Measurements from ENCODE around the gene ARHGAP10. TPM values are rescaled to one million over a fixed set of nuclear protein-coding genes. Genes with fewer than 3 reads are reported as not detected.
A peak's percentile ranks its signal among the peaks of the same experiment; 100 is the strongest.

The ARHGAP10 gene
- polyA plus RNA-seq, 1 donor from 2014 or later, result 0.20 TPM

- Mint-ChIP-seq H3K4me3 (no peak overlapping the region), H3K4me1 (peaks cover 0 to 2% (median 0%) of the 10 kb centered on the region in 3 donors), H3K36me3 (no peaks in the 10 kb centered on the region), H3K27me3 (peaks cover 2% of the 10 kb centered on the region), H3K27ac (no peak overlapping the region), H3K9me3 (no peaks in the 10 kb centered on the region)
Measured at GRCh38 chr4:147923854-147924253, 192.0 kb downstream of the ARHGAP10 start.

GRCh38 chr4:147924604-147925412 lies 192.9 kb downstream of the ARHGAP10 start:
- no peaks in the 10 kb centered on the region for H3K36me3 Mint-ChIP-seq
- no peaks in the 10 kb centered on the region for H3K9me3 Mint-ChIP-seq
- no peak overlapping the region for H3K4me3 Mint-ChIP-seq
- peaks cover 2% of the 10 kb centered on the region for H3K27me3 Mint-ChIP-seq
- H3K4me1 Mint-ChIP-seq, result peaks cover 0 to 2% (median 0%) of the 10 kb centered on the region in 3 donors
- no peak overlapping the region for H3K27ac Mint-ChIP-seq

- Mint-ChIP-seq H3K27ac (no peak overlapping the region), H3K4me3 (no peak overlapping the region), H3K4me1 (peaks cover 0 to 2% (median 0%) of the 10 kb centered on the region in 3 donors), H3K36me3 (no peaks in the 10 kb centered on the region), H3K9me3 (peaks cover 0 to 4% (median 2%) of the 10 kb centered on the region in 3 donors), H3K27me3 (peaks cover 2% of the 10 kb centered on the region)
Measured at GRCh38 chr4:147927377-147928137, 195.7 kb downstream of the ARHGAP10 start.

- Mint-ChIP-seq H3K4me3 (no peak overlapping the region), H3K27me3 (peaks cover 2% of the 10 kb centered on the region), H3K4me1 (peaks cover 0 to 2% (median 0%) of the 10 kb centered on the region in 3 donors), H3K27ac (no peak overlapping the region), H3K36me3 (no peaks in the 10 kb centered on the region), H3K9me3 (peaks cover 0 to 5% (median 3%) of the 10 kb centered on the region in 3 donors)
Measured at GRCh38 chr4:147928400-147928799, 196.5 kb downstream of the ARHGAP10 start.

- Mint-ChIP-seq H3K27me3 (no peaks in the 10 kb centered on the region), H3K9me3 (peaks cover 0 to 5% (median 3%) of the 10 kb centered on the region in 3 donors), H3K36me3 (no peaks in the 10 kb centered on the region), H3K4me1 (no peaks in the 10 kb centered on the region), H3K4me3 (no peak overlapping the region), H3K27ac (no peak overlapping the region)
Measured at GRCh38 chr4:147929746-147930145, 197.9 kb downstream of the ARHGAP10 start.

- H3K27ac Mint-ChIP-seq, result no peak overlapping the region
- no peaks in the 10 kb centered on the region for H3K4me1 Mint-ChIP-seq
- H3K36me3 Mint-ChIP-seq, result no peaks in the 10 kb centered on the region
- no peaks in the 10 kb centered on the region for H3K27me3 Mint-ChIP-seq
- H3K9me3 Mint-ChIP-seq, result peaks cover 0 to 5% (median 3%) of the 10 kb centered on the region in 3 donors
- H3K4me3 Mint-ChIP-seq, result no peak overlapping the region
Measured at GRCh38 chr4:147933316-147933715, 201.4 kb downstream of the ARHGAP10 start.

GRCh38 chr4:147933779-147934178 lies 201.9 kb downstream of the ARHGAP10 start:
- H3K36me3 Mint-ChIP-seq, result no peaks in the 10 kb centered on the region
- H3K27ac Mint-ChIP-seq, result no peak overlapping the region

GRCh38 chr4:147938496-147938895 lies 206.6 kb downstream of the ARHGAP10 start:
- Mint-ChIP-seq H3K4me3 (no peak overlapping the region), H3K9me3 (no peaks in the 10 kb centered on the region), H3K36me3 (peaks cover 1% of the 10 kb centered on the region), H3K4me1 (peaks cover 4 to 9% (median 8%) of the 10 kb centered on the region in 3 donors), H3K27me3 (no peaks in the 10 kb centered on the region), H3K27ac (no peak overlapping the region)

More at GRCh38 chr4:147933779-147934178, 201.9 kb downstream of the ARHGAP10 start:
- no peak overlapping the region for H3K4me3 Mint-ChIP-seq
- peaks cover 0 to 5% (median 3%) of the 10 kb centered on the region in 3 donors for H3K9me3 Mint-ChIP-seq
- H3K27me3 Mint-ChIP-seq, result no peaks in the 10 kb centered on the region
- no peaks in the 10 kb centered on the region for H3K4me1 Mint-ChIP-seq

GRCh38 chr4:147940171-147940570 lies 208.3 kb downstream of the ARHGAP10 start:
- Mint-ChIP-seq H3K9me3 (no peaks in the 10 kb centered on the region), H3K4me3 (no peak overlapping the region), H3K27ac (no peak overlapping the region), H3K27me3 (no peaks in the 10 kb centered on the region), H3K36me3 (peaks cover 6% of the 10 kb centered on the region), H3K4me1 (peaks cover 7 to 18% (median 11%) of the 10 kb centered on the region in 3 donors)

- peaks cover 6% of the 10 kb centered on the region for H3K36me3 Mint-ChIP-seq
- H3K9me3 Mint-ChIP-seq, result no peaks in the 10 kb centered on the region
- H3K4me1 Mint-ChIP-seq, result peaks cover 7 to 18% (median 11%) of the 10 kb centered on the region in 3 donors
- no peak overlapping the region for H3K27ac Mint-ChIP-seq
- no peak overlapping the region for H3K4me3 Mint-ChIP-seq
- no peaks in the 10 kb centered on the region for H3K27me3 Mint-ChIP-seq
Measured at GRCh38 chr4:147941373-147941772, 209.5 kb downstream of the ARHGAP10 start.

- H3K36me3 Mint-ChIP-seq, result peaks cover 6% of the 10 kb centered on the region
- H3K27ac Mint-ChIP-seq, result no peak overlapping the region
- no peaks in the 10 kb centered on the region for H3K9me3 Mint-ChIP-seq
- H3K4me1 Mint-ChIP-seq, result peaks cover 7 to 18% (median 11%) of the 10 kb centered on the region in 3 donors
- no peak overlapping the region for H3K4me3 Mint-ChIP-seq
- H3K27me3 Mint-ChIP-seq, result no peaks in the 10 kb centered on the region
Measured at GRCh38 chr4:147942729-147943128, 210.8 kb downstream of the ARHGAP10 start.

GRCh38 chr4:147943159-147943638 lies 211.3 kb downstream of the ARHGAP10 start:
- Mint-ChIP-seq H3K4me3 (peak overlapping the region in 1 of 4 donors; percentile 14), H3K27ac (no peak overlapping the region), H3K4me1 (peaks cover 7 to 18% (median 11%) of the 10 kb centered on the region in 3 donors), H3K36me3 (peaks cover 6% of the 10 kb centered on the region), H3K9me3 (no peaks in the 10 kb centered on the region), H3K27me3 (no peaks in the 10 kb centered on the region)

- no peaks in the 10 kb centered on the region for H3K27me3 Mint-ChIP-seq
- H3K4me3 Mint-ChIP-seq, result no peak overlapping the region
- no peak overlapping the region for H3K27ac Mint-ChIP-seq
- peaks cover 7 to 18% (median 11%) of the 10 kb centered on the region in 3 donors for H3K4me1 Mint-ChIP-seq
- no peaks in the 10 kb centered on the region for H3K9me3 Mint-ChIP-seq
- peaks cover 6% of the 10 kb centered on the region for H3K36me3 Mint-ChIP-seq
Measured at GRCh38 chr4:147944249-147944648, 212.4 kb downstream of the ARHGAP10 start.

- peaks cover 7 to 18% (median 11%) of the 10 kb centered on the region in 3 donors for H3K4me1 Mint-ChIP-seq
- no peak overlapping the region for H3K27ac Mint-ChIP-seq
- H3K4me3 Mint-ChIP-seq, result no peak overlapping the region
Measured at GRCh38 chr4:147944670-147945260, 212.9 kb downstream of the ARHGAP10 start.

GRCh38 chr4:147948336-147948735 lies 216.4 kb downstream of the ARHGAP10 start:
- H3K27ac Mint-ChIP-seq, result no peak overlapping the region
- peaks cover 3 to 11% (median 4%) of the 10 kb centered on the region in 3 donors for H3K4me1 Mint-ChIP-seq
- no peaks in the 10 kb centered on the region for H3K9me3 Mint-ChIP-seq
- peaks cover 2% of the 10 kb centered on the region for H3K27me3 Mint-ChIP-seq
- peaks cover 5% of the 10 kb centered on the region for H3K36me3 Mint-ChIP-seq
- no peak overlapping the region for H3K4me3 Mint-ChIP-seq

More at GRCh38 chr4:147944670-147945260, 212.9 kb downstream of the ARHGAP10 start:
- no peaks in the 10 kb centered on the region for H3K27me3 Mint-ChIP-seq
- H3K36me3 Mint-ChIP-seq, result peaks cover 6% of the 10 kb centered on the region
- no peaks in the 10 kb centered on the region for H3K9me3 Mint-ChIP-seq
